Measurements from ENCODE around the gene KCNJ1.

The KCNJ1 gene

GRCh38 chr11:128854841-128855240 is 12.3 kb downstream of the KCNJ1 start:
- H4K20me1 ChIP-seq (ENCODE audit: insufficient read depth, low read length): no peaks in the 10 kb centered on the region
- no peaks in the 10 kb centered on the region for H3K36me3 ChIP-seq (replicated peaks; ENCODE audit: low read depth, low read length)
- H3K4me3 ChIP-seq (ENCODE audit: low read length): no peak overlapping the region
- peaks cover 5% of the 10 kb centered on the region; the same call in 1 of the 2 replicates for H3K27me3 ChIP-seq (ENCODE audit: low read depth, low read length)
- H3K27ac ChIP-seq (ENCODE audit: low read length): no peak overlapping the region
- H3K9me3 ChIP-seq (ENCODE audit: insufficient read depth, low read length): no peaks in the 10 kb centered on the region
- TF ChIP-seq EZH2phosphoT487 (IDR thresholded peaks at IDR 0.05; ENCODE audit: low read depth) (no peak), CTCF (IDR thresholded peaks at IDR 0.05; ENCODE audit: low read depth, low read length) (no peak)
- no peaks in the 10 kb centered on the region for H3K4me1 ChIP-seq (ENCODE audit: low read length)
- H3K79me2 ChIP-seq (ENCODE audit: low read length): no peaks in the 10 kb centered on the region
- H2AFZ ChIP-seq (ENCODE audit: low read depth, low read length): no peak overlapping the region
- no peak overlapping the region for H3K9ac ChIP-seq (ENCODE audit: low read length)
- no peak overlapping the region for H3K4me2 ChIP-seq (ENCODE audit: low read length)

- TF ChIP-seq EZH2phosphoT487 (IDR thresholded peaks at IDR 0.05; ENCODE audit: low read depth): no peak
- H3K79me2 ChIP-seq (ENCODE audit: low read length): no peaks in the 10 kb centered on the region
Observed at GRCh38 chr11:128853559-128853958, 13.5 kb downstream of the KCNJ1 start.

GRCh38 chr11:128852327-128853023 is 14.6 kb downstream of the KCNJ1 start:
- no peaks in the 10 kb centered on the region for H3K4me1 ChIP-seq (ENCODE audit: low read length)

More at GRCh38 chr11:128853559-128853958, 13.5 kb downstream of the KCNJ1 start:
- Histone ChIP-seq H3K9ac (ENCODE audit: low read length) (no peak overlapping the region), H3K27me3 (ENCODE audit: low read depth, low read length) (peaks cover 5% of the 10 kb centered on the region; the same call in 1 of the 2 replicates), H4K20me1 (ENCODE audit: insufficient read depth, low read length) (no peaks in the 10 kb centered on the region), H3K9me3 (ENCODE audit: insufficient read depth, low read length) (no peaks in the 10 kb centered on the region), H3K4me3 (ENCODE audit: low read length) (no peak overlapping the region), H3K36me3 (replicated peaks; ENCODE audit: low read depth, low read length) (no peaks in the 10 kb centered on the region), H2AFZ (ENCODE audit: low read depth, low read length) (no peak overlapping the region), H3K27ac (ENCODE audit: low read length) (no peak overlapping the region), H3K4me1 (ENCODE audit: low read length) (no peaks in the 10 kb centered on the region), H3K4me2 (ENCODE audit: low read length) (no peak overlapping the region)

GRCh38 chr11:128848815-128849455 is 18.2 kb downstream of the KCNJ1 start:
- TF ChIP-seq CTCF (IDR thresholded peaks at IDR 0.05; ENCODE audit: low read depth, low read length) (peak; percentile 92), EZH2phosphoT487 (IDR thresholded peaks at IDR 0.05; ENCODE audit: low read depth) (no peak)
- H3K4me3 ChIP-seq (ENCODE audit: low read length): no peak overlapping the region

More at GRCh38 chr11:128852327-128853023, 14.6 kb downstream of the KCNJ1 start:
- Histone ChIP-seq H3K9ac (ENCODE audit: low read length) (no peak overlapping the region), H3K4me3 (ENCODE audit: low read length) (no peak overlapping the region), H3K4me2 (ENCODE audit: low read length) (no peak overlapping the region), H2AFZ (ENCODE audit: low read depth, low read length) (no peak overlapping the region), H3K9me3 (ENCODE audit: insufficient read depth, low read length) (no peaks in the 10 kb centered on the region), H3K36me3 (replicated peaks; ENCODE audit: low read depth, low read length) (no peaks in the 10 kb centered on the region), H3K27ac (ENCODE audit: low read length) (no peak overlapping the region), H3K27me3 (ENCODE audit: low read depth, low read length) (no peaks in the 10 kb centered on the region), H4K20me1 (ENCODE audit: insufficient read depth, low read length) (no peaks in the 10 kb centered on the region), H3K79me2 (ENCODE audit: low read length) (no peaks in the 10 kb centered on the region)
- no peak for TF ChIP-seq CTCF (IDR thresholded peaks at IDR 0.05; ENCODE audit: low read depth, low read length)

More at GRCh38 chr11:128848815-128849455, 18.2 kb downstream of the KCNJ1 start:
- no peak overlapping the region for H2AFZ ChIP-seq (ENCODE audit: low read depth, low read length)
- no peaks in the 10 kb centered on the region for H4K20me1 ChIP-seq (ENCODE audit: insufficient read depth, low read length)
- no peaks in the 10 kb centered on the region for H3K9me3 ChIP-seq (ENCODE audit: insufficient read depth, low read length)
- H3K27ac ChIP-seq (ENCODE audit: low read length): no peak overlapping the region
- no peaks in the 10 kb centered on the region for H3K79me2 ChIP-seq (ENCODE audit: low read length)
- no peak overlapping the region for H3K9ac ChIP-seq (ENCODE audit: low read length)
- H3K4me2 ChIP-seq (ENCODE audit: low read length): peak overlapping the region; percentile 25
- peaks cover 7% of the 10 kb centered on the region for H3K4me1 ChIP-seq (ENCODE audit: low read length)
- no peaks in the 10 kb centered on the region for H3K27me3 ChIP-seq (ENCODE audit: low read depth, low read length)
- no peaks in the 10 kb centered on the region for H3K36me3 ChIP-seq (replicated peaks; ENCODE audit: low read depth, low read length)
